Skeletal muscle tissue (tissue), 4 donors: ENCODE results near the gene NKX3-2. TPM values are rescaled to one million over a fixed set of nuclear protein-coding genes. Genes with fewer than 3 reads are reported as not detected.

Experiments used
- H3K27ac ChIP-seq: one replicate; pipeline ENCODE4 v1.7.0; 2013; ENCODE audit warnings: mild to moderate bottlenecking, low read depth, low read length, inconsistent platforms
- H3K27me3 ChIP-seq, 3 donors: one replicate each; pipeline ENCODE4 v1.7.0; 2013; ENCODE audit warnings: low read length in 3 of 3; ENCODE audit not compliant: control insufficient read depth in 3 of 3, insufficient read depth in 3 of 3
- H3K36me3 ChIP-seq, 3 donors: one replicate each; pipeline ENCODE4 v1.7.0; 2013; ENCODE audit warnings: low read length in 3 of 3; ENCODE audit not compliant: control insufficient read depth in 3 of 3, insufficient read depth in 3 of 3
- H3K4me1 ChIP-seq, 3 donors: one replicate each; pipeline ENCODE4 v1.7.0; 2013; ENCODE audit warnings: low read length in 3 of 3, mild to moderate bottlenecking in 3 of 3; ENCODE audit not compliant: control insufficient read depth in 3 of 3, insufficient read depth in 3 of 3
- H3K4me3 ChIP-seq, 3 donors: one replicate each; pipeline ENCODE4 v1.7.0; 2013; ENCODE audit warnings: low read length in 3 of 3
- H3K9ac ChIP-seq, 3 donors: one replicate each; pipeline ENCODE4 v1.7.0; 2013; ENCODE audit warnings: low read length in 3 of 3, mild to moderate bottlenecking in 3 of 3, moderate library complexity in 2 of 3, low read depth in 1 of 3
- H3K9me3 ChIP-seq, 3 donors: one replicate each; pipeline ENCODE4 v1.7.0; 2013; ENCODE audit warnings: low read length in 3 of 3; ENCODE audit not compliant: control insufficient read depth in 3 of 3
- total RNA-seq: library from RNA; depleted of rRNA; stranded (reverse); fragments of >200 nt; gene quantifications from one replicate; pipeline ENCODE4 v1.2.3, GENCODE V29; 2014
- donor health status: Osteomylitis.

Gene NKX3-2
- total RNA-seq, 1 donor from 2014 or later, result under 0.01 TPM

- Histone ChIP-seq H3K27me3 (peaks cover 93 to 97% (median 94%) of the 10 kb centered on the region in 3 donors), H3K9ac (no peak overlapping the region)
Measured at GRCh38 chr4:13535118-13535517, 9.2 kb downstream of the NKX3-2 start.

GRCh38 chr4:13534344-13535063, 9.8 kb downstream of the NKX3-2 start:
- H3K4me3 ChIP-seq, result no peak overlapping the region
- peaks cover 5 to 9% (median 8%) of the 10 kb centered on the region in 3 donors for H3K4me1 ChIP-seq
- no peaks in the 10 kb centered on the region for H3K36me3 ChIP-seq
- peaks cover 93 to 97% (median 94%) of the 10 kb centered on the region in 3 donors for H3K27me3 ChIP-seq
- H3K9me3 ChIP-seq, result peaks cover 0 to 4% (median 0%) of the 10 kb centered on the region in 3 donors
- H3K9ac ChIP-seq, result no peak overlapping the region
- no peak overlapping the region for H3K27ac ChIP-seq

More at GRCh38 chr4:13535118-13535517, 9.2 kb downstream of the NKX3-2 start:
- H3K9me3 ChIP-seq, result peaks cover 0 to 4% (median 0%) of the 10 kb centered on the region in 3 donors
- H3K4me3 ChIP-seq, result no peak overlapping the region
- H3K36me3 ChIP-seq, result no peaks in the 10 kb centered on the region
- H3K27ac ChIP-seq, result no peak overlapping the region
- H3K4me1 ChIP-seq, result peaks cover 8 to 14% (median 12%) of the 10 kb centered on the region in 3 donors

GRCh38 chr4:13533670-13534343, 10.5 kb downstream of the NKX3-2 start:
- Histone ChIP-seq H3K4me3 (no peak overlapping the region), H3K27ac (no peak overlapping the region), H3K4me1 (peaks cover 2 to 9% (median 3%) of the 10 kb centered on the region in 3 donors), H3K9me3 (peaks cover 0 to 3% (median 0%) of the 10 kb centered on the region in 3 donors), H3K36me3 (no peaks in the 10 kb centered on the region), H3K27me3 (peaks cover 93 to 97% (median 96%) of the 10 kb centered on the region in 3 donors), H3K9ac (no peak overlapping the region)

GRCh38 chr4:13531625-13531998, 12.7 kb downstream of the NKX3-2 start:
- H3K27me3 ChIP-seq, result peaks cover 93 to 96% (median 94%) of the 10 kb centered on the region in 3 donors
- H3K4me3 ChIP-seq, result no peak overlapping the region
- H3K27ac ChIP-seq, result no peak overlapping the region
- H3K36me3 ChIP-seq, result no peaks in the 10 kb centered on the region
- H3K9me3 ChIP-seq, result no peaks in the 10 kb centered on the region
- peaks cover 2 to 9% (median 5%) of the 10 kb centered on the region in 3 donors for H3K4me1 ChIP-seq
- no peak overlapping the region for H3K9ac ChIP-seq

- no peak overlapping the region for H3K9ac ChIP-seq
- no peak overlapping the region for H3K27ac ChIP-seq
- peaks cover 93 to 97% (median 96%) of the 10 kb centered on the region in 3 donors for H3K27me3 ChIP-seq
- no peak overlapping the region for H3K4me3 ChIP-seq
- H3K4me1 ChIP-seq, result peaks cover 2 to 7% (median 4%) of the 10 kb centered on the region in 3 donors
- no peaks in the 10 kb centered on the region for H3K9me3 ChIP-seq
- H3K36me3 ChIP-seq, result no peaks in the 10 kb centered on the region
Measured at GRCh38 chr4:13530823-13531624, 13.3 kb downstream of the NKX3-2 start.

GRCh38 chr4:13529128-13529919, 15.0 kb downstream of the NKX3-2 start:
- peaks cover 4 to 6% (median 5%) of the 10 kb centered on the region in 3 donors for H3K9me3 ChIP-seq
- no peaks in the 10 kb centered on the region for H3K36me3 ChIP-seq
- no peak overlapping the region for H3K27ac ChIP-seq
- H3K4me1 ChIP-seq, result peaks cover 0 to 2% (median 0%) of the 10 kb centered on the region in 3 donors
- no peak overlapping the region for H3K9ac ChIP-seq
- H3K4me3 ChIP-seq, result no peak overlapping the region
- H3K27me3 ChIP-seq, result peaks cover 90 to 97% (median 93%) of the 10 kb centered on the region in 3 donors

- peaks cover 90 to 97% (median 93%) of the 10 kb centered on the region in 3 donors for H3K27me3 ChIP-seq
Measured at GRCh38 chr4:13528821-13529127, 15.5 kb downstream of the NKX3-2 start.

GRCh38 chr4:13527981-13528820, 16.1 kb downstream of the NKX3-2 start:
- Histone ChIP-seq H3K36me3 (peaks cover 0 to 3% (median 0%) of the 10 kb centered on the region in 3 donors), H3K27ac (no peak overlapping the region), H3K9me3 (peaks cover 7 to 8% (median 8%) of the 10 kb centered on the region in 3 donors), H3K4me3 (no peak overlapping the region), H3K4me1 (peaks cover 0 to 2% (median 0%) of the 10 kb centered on the region in 3 donors), H3K9ac (no peak overlapping the region), H3K27me3 (peaks cover 90 to 97% (median 92%) of the 10 kb centered on the region in 3 donors)

More at GRCh38 chr4:13528821-13529127, 15.5 kb downstream of the NKX3-2 start:
- Histone ChIP-seq H3K9me3 (peaks cover 7 to 8% (median 8%) of the 10 kb centered on the region in 3 donors), H3K9ac (no peak overlapping the region), H3K4me3 (no peak overlapping the region), H3K36me3 (peaks cover 0 to 3% (median 0%) of the 10 kb centered on the region in 3 donors), H3K4me1 (peaks cover 0 to 2% (median 0%) of the 10 kb centered on the region in 3 donors), H3K27ac (no peak overlapping the region)
